PC-9 (cell line): ENCODE measurements around the gene MOSPD2.

Experiments used
- CTCF ChIP-seq: fragments of 200-600 bp; sonication (generic); conservative IDR thresholded peaks from 2 replicates; pipeline ENCODE4 v1.6.1; 2017; ENCODE audit warnings: mixed run types, antibody characterized with exemption, mild to moderate bottlenecking, moderate library complexity
- EZH2 ChIP-seq: fragments of 200-600 bp; sonication (generic); IDR thresholded peaks from 2 replicates; pipeline ENCODE4 v1.8.0; 2017; ENCODE audit warnings: antibody characterized with exemption, low read depth

GRCh38 chrX:14948691-14949090 lies 75.5 kb downstream of the MOSPD2 start:
- no peak for TF ChIP-seq EZH2
- no peak for TF ChIP-seq CTCF
